Fibroblast of skin of abdomen (primary cell): ENCODE measurements around the gene LSR.
"Not testable (repeated sequence)": the region's sequence is repeated elsewhere in the genome, so short reads cannot be mapped to it uniquely, and the experiment has no call there.

ENCODE experiments used
- DNase-seq: peaks from one replicate; pipeline ENCODE4 v3.0.0-alpha.2; 2013

LSR gene

DNA sequence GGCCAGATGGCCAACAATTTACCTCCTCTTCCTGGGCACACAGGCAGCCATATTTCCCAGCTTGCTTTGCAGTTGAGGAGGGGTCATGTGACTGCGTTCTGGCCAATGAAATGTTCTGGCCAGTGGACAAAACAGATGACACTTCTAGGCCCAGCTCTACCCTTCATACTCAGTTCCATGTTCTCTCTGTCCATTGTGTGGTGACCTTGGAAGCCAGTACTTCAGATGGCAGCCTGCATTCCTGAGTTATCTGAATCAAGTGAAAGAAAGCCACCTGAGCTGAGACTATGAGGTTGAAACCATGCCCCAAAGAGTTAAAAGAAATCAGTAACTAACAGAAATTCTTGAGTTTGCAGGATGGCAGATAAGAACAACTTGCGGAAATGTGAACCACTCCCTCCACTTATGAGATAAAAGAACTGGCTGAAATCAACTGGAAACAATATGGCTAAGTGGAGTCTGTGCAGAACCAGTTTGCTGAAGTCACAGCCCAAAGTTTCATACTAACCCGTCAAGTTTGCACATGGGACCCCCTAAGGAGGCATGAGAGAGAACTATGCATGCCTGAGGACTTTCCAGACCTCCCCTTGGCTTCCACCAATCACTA, 28.4 kb upstream of the LSR start:
- DNase-seq, result no peak

DNA sequence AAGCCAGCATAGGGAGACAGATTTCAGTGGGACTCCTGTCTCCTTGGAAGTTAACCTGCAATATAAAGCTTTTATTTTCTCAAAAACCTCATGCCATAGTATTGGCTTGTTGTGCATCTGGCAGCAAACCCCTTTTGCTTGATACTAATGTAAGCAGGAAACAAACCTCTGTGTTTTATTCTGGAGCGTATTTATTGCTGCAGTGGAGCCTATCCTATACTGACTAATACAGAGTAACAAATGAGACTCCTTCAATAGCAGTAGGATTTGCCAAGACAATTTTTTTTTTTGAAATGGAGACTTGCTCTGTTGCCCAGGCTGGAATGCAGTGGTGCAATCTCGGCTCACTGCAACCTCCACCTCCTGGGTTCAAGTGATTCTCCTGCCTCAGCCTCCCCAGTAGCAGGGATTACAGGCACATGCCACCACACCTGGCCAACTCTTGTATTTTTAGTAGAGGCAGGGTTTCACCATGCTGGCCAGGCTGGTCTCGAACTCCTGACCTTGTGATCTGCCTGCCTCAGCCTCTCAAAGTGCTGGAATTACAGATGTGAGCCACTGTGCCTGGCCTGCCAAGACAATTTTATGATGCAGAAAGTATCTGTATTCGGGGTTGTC, 27.7 kb upstream of the LSR start:
- not testable (repeated sequence) for DNase-seq

DNA sequence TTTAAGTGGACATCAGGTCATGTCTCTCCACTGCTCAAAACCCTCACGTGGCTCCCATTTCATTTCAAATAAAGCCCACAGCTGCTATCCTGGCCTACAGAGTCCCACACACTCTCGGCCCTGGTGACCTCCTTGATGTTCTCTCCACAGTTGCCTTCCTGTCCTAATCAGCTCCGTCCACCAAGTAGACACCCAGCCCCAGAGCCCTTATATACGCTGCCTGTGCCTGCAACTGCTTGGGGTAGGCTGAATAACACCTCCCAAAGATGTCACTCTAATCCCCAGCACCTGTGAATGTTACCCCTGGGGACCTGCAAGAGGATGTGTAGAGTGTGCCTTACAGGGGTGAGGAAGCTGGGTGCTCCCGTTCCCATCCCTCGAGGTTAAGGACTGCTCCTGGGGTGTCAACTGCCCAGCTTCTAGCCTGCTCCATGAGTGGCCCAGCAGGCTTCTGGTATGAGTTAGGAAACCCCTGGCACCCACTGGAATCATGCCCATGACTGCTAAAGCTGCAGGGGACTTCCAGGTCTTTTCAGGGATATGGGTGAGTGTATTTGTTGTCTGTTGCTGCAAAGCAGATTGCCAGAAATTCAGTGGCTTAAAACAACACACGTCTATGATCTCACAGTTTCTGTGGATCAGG, 26.3 kb upstream of the LSR start:
- no peak for DNase-seq

DNA sequence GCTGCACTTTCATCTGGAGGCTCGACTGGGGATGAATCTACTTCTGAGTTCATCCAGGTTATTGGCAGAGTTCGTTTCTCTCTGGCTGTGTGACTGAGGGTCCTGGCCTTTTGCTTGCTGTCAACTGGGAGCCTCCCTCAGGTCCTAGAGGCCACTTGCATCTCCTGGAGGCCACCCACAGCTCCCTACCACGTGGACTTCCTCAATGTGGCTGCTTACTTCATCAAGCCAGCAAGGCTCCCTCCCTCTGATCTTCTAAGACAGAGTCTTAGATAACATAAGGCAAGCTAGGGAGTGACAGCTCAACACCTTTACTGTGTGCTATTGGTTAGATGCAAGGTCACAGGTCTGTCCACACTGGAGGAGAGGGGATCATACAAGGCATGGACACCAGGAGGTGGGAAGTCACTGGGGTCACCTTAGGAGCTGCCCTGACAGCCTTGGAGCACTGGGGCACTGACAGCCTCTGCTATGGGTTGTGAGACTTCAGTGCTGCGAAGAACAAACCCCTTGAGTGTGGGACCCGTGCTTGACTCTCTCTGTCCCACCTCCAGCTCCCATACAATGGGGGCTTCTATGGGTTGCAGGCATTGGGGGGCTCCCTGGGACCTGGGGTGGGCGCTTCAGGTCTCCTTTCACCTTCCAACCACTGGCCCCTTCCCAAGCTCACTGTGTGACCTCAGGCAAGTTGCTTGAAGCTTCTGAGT, 25.6 kb upstream of the LSR start:
- no peak for DNase-seq

DNA sequence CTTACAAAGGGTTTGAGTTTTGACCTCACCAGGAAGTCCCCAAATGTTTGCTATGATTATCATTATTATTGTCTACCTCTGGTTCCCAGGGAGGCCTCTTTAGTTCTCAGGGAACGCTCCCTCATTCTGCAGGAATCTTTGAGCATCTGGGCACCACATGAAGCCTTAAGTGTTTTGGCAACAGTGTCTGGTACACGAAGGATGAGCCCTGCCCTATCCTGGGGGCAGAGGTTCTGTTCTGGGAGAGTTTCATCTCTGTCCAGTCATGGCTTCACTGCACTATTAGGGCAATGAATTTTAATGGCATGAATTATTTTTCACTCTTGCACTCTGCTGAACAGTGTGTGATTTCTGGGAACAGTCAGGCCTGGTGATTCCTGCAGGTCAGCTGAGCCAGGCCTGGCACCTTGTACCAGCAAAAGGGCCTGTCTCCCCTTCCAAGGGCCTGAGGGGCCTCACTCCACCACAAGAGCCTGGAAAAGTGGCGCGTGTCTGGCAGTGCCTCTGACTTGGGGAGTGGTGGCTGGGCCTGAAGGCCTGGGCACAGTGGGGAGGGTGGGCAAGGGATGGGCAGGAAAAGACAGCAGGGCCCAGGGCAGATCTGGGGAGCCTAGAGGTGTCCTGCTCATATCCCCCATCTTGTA, 24.8 kb upstream of the LSR start:
- DNase-seq, result no peak

DNA sequence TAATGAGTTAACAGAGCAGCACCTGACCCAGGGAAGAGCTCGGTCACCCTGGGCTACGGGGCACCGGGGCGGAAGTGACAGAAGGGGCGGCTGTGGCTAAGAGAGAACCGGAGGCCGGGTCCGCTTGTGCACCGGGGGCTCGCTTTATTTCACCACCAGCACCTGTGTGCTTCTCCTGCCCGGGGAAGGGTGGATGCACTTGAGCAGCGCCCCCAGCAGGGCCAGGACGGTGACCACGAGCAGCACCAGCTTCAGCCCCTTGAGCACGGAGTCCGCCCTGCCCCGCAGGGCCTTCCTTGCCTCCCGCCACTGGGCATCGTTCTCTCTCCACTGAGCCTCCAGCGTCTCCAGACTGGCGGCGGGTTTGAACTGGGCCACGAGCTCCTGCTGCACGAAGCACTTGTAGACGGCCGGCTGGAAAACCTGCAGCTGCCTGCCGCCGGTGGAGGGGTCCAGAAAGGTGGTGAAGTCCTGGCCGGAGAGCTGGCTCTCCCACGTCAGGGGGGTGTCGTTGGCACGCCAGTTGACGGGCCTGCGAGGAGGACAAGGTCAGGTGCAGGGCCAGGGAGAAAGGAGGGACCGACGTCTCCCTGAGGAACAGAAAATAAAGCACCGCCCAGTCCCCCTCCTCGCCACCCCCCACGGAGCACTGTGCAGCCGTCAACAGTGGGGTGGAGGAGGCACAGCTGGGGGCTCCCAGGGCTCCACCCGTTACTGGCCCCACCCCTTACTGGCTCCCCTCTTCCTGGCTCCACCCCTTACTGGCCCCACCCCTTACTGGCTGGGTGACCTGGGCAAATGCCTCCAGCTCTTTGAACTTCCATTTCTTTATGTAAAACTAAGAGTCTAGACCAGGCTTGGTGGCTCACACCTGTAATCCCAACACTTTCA, 23.9 kb upstream of the LSR start:
- DNase-seq, result no peak

DNA sequence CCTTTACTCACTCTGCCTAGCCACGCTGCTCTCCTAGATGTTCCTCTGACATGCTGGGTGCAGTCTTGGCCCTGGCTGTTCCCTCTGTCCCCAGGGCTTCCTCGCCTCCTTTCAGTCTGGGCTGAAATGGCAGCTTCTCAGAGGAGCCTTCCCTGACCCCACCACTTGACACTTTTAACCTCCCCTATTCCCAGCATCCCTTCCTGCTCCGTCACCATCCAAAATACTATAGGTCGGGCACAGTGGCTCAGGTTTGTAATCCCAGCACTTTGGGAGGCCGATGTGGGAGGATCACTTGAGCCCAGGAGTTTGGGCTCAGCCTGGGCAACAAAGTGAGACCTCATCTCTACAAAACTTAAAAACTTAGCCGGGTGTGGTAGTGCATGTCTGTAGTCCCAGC, 22.9 kb upstream of the LSR start:
- DNase-seq, result no peak

DNA sequence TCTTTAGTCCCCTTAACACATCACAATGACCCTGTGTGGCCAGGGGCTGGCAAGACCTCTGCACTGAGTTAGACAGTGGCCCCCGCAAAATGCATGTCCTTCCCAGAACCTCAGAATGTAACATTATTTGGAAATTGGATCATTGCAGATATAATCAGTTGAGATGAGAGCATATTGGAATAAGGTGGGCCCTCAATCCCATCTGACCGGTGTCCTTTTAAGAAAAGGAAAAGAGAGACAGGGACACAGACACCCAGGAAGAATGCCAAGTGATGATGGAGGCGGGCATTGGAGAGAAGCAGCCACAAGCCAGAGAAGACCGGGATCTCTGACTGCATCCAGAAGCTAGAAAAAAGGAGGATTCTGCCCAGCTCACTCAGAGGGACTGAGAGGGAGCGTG, 22.1 kb upstream of the LSR start:
- DNase-seq, result no peak

DNA sequence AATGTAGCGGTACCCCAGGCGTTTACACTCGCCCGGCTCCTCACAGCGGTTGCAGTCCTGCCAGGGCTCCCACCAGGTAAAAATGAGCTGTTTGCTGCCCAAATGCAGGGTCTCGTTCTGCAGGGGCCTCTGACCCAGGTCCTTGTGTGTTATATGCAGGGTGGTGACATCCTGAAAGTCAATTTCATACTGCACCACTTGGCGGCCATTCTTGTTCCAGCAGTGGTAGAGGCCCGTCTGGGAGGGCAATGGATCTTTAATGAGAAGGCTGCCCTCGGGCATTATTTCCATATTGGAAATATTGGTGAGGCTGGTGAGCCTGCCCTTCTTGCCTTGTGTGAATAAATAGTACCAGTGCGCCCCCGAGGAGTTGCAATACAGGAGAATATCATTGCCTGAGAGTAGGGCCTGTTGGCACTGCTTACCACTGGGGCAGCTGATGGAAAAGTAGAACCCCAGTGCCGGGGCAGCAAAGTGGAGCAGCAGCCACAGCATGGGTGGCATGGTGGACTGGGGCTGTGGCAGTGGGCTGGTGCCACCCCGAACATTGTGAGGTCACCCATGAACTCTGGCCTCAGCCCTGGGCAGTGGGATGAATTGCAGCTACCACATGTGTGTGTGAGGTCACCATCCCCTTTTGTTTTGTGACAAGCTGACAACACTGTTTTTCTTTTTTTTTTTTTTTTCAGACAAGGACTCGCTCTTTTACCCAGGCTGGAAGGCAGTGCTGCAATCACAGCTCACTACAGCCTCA, 20.4 kb upstream of the LSR start, which contains the start of gene FAM187B:
TSS of gene FAM187B (minus strand) at position 563 of the 754 bp plus-strand sequence. CDS start at position 504, 59 bp downstream.
- no peak for DNase-seq

DNA sequence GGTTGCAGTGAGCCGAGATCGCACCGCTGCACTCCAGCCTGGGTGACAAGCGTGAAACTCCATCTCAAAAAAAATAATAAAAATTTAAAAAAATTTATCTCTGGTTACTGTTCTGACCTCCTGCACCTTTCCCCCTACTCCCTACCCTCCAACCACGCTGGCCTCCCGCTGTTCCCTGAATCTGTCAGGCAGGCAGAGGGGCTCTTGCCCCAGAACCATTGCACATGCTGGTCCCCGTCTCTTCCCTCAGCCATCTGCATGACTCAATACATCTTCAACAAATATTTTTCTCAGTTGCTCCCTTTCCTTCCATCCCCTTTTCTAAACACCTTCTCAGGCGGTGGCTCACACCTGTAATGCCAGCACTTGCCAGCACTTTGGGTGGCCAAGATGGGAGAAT, 19.2 kb upstream of the LSR start:
- DNase-seq, result no peak

DNA sequence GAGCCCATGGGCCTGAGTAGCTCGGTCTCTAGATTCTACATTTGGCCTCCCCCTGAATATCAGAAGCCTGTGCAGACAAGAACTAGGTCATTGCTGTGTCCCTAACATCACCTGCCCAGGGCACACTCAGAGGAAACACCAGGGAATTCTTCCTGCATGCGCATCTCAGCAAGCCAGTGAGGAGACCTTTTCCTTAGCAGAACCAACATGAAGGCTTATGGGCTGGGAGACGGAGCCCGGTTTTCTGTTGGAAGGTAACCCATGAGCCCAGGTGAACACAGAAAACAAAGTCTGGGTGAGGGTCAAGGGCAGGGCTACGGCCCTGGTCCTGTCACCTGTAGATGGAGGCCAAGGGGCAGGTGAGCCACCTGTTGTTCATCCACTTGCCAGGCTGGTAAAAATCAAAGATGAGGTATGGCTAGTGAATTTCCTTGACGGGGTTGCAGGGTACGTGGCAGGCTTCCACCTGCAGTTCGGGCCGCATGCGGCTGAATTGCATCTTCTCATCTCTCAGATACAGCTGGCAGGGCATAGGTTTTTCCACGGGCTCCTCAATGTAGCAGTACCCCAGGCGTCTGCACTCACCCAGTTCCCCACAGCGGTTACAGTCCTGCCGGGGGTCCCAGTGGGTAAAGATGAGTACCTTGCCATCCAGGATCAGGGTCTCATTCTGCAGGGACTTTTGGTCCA, 16.7 kb upstream of the LSR start:
- no peak for DNase-seq

DNA sequence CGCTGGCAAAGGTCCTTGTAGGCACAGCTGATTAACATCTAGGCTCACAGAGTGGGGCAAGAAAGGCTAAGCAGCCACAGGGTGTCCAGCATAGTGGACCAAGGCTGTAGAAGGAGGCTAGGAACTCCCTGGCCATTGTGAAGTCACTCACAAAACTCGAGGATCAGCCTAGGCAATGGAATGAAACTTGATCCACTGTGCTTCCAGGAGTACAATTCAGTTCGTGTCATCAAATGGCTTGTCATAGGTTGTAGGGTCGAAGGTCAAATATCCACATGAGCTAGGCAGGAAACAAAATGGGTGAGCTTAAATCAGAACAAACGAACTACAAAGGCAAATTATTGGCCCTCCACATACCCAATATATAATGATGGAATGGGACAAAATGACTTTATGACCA, 15.9 kb upstream of the LSR start:
- no peak for DNase-seq

DNA sequence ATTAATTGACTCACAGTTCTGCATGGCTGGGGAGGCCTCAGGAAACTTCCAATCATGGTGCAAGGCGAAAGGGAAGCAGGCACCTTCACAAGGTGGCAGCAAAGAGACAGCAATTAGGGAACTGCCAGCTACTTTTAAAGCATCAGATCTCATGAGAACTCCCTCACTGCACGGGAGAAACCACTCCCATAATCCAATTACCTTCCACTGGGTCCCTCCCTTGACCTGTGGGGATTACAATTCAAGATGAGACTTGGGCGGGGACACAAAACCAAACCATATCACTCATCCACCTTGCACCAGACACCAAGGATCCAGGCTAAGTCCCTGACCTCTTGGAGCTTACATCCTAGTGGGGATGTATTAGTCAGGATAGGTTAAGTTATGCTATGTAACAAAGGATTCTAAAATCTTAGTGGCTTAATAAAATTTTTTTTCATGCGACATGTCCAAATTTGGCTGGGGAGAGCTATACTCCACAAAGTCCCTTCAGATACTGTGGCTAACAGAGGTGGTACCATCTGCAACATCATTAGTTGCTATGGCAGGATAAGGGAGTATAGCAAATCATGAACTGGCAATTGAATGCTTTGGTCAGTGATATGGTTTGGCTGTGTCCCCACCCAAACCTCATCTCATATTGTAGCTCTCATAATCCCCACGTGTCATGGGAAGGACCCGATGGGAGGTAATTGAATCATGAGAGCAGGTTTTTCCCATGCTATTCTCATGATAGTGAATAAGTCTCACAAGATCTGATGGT, 12.0 kb upstream of the LSR start:
- no peak for DNase-seq

DNA sequence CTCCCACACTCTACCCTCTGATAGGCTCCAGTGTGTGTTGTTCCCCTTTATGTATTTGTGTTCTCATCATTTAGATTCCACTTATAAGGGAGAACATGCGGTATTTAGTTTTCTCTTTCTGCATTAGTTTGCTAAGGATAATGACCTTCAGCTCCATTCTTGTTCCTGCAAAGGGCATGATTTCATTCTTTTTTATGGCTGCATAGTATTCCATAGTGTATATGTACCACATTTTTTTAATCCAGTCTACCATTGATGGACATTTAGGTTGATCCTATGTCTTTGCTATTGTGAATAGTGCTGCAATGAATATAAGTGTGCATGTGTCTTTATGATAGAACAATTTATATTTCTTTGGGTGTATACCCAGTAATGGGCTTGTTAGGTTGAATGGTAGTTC, 9.2 kb upstream of the LSR start:
- not testable (repeated sequence) for DNase-seq

DNA sequence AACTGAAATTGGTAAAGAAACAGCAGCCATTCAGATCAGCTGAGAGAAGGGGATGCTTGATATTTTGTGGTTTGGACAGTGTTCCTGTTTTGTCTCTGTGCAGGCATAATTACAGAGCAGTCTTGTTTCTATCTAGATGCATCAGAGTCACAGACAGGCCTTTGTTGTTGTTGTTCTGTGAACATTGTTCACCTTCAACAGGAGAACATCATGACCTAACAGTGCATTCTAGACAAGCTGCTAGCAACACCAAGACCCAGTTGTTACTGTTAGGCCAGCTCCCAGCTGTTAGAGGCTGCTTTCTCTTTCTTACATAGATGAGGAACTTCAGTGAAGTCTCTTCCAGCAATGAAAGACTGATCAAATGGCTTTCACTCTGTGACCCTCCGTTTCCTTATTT, 8.5 kb upstream of the LSR start:
- DNase-seq, result no peak

DNA sequence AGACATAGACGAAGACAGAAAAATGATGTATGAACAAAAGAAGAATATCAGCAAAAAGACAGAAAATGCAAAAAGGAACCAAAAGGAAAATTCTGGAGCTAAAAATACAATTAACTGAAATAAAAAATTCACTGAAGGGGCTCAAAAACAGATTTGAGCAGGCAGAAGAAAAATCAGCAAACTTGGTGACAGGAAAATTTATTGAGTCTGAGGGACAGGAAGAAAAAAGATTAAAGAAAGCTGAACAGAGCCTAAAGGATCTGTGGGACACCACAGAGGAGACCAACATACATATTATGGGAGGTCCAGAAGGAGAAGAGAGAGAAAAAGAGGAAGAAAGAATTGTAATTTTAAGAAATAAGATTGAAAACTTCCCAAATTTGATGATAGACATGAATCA, 7.4 kb upstream of the LSR start:
- DNase-seq, result no peak

DNA sequence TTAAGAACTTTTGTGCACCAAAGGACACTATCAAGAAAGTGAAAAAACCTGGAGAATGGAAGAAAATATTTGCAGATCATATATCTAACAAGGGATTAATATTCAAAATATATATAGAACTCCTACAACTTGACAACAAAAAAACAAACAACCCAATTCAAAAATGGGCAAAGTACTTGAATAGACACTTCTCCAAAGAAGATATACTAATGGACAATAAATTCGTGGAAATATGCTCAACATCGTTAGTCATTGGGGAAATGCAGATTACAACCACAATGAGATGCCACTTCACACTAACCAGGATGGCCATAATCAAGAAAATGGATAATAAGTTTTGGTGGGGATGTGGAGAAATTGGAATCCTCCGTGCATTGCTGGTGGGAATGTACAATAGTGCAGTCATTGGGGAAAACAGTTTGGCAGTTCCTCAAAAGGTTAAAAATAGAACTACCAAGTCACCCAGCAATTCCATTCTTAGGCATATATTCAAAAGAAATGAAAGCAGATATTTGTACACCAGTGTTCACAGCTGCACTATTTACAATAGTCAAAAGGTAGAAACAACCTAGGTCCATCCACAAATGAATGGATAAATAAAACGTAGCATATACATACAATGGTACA, 2.2 kb upstream of the LSR start:
- DNase-seq, result no peak

DNA sequence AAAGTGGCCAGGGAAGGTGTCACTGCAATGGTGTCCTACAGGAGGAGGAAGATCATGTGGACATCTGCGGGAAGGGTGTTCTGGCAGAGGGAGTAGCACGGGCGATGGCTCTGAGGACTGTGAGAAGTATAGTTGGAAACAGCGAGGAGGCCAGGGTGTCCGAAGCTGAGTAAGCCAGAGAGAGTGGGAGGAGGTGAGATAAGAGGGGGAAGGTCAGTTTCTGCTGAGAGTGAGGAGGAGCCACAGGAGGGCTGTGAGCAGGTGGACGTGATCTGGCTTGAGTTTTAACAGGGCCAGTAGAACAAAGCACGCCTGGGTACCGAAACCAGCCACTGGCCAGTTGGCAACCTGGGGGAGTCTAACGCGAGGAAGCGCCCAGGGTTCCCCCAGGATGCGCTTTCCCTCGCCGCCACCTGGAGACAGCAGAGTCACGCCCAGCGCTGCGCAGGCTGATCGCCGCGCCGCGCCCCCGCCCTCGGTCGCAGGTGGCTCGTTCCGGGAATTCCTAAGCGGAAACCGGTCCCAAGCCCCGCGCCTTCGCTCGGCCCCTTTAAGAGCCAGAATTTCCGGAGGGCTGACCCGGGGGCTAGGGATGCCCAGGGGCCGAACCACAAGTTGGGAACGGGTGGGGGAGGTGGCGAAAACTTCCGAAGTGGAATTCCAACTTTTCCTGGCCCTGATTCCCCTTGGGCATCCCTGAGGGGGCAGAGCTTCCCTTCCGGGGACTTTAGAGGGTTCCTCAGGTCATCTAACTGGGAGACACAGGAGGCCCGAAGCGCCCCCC, 1.1 kb upstream of the LSR start:
- DNase-seq, result no peak
